CD4-positive, alpha-beta memory T cell (primary cell): ENCODE results near the gene FBXW4. TPM values are rescaled to one million over a fixed set of nuclear protein-coding genes. Genes with fewer than 3 reads are reported as not detected.
A peak's percentile ranks its signal among the peaks of the same experiment; 100 is the strongest.

Source experiments
- CTCF ChIA-PET: fragments of 350-600 bp; sonication (Branson Sonifier 250); formaldehyde crosslinking; loops from one replicate; lab custom pipeline; 2021; ENCODE audit warnings: inconsistent platforms; ENCODE audit not compliant: partially characterized antibody; lab: Charles Lee
- POLR2A ChIA-PET: fragments of 350-600 bp; sonication (Branson Sonifier 250); formaldehyde crosslinking; loops from one replicate; lab custom pipeline; 2021; ENCODE audit not compliant: partially characterized antibody; lab: Charles Lee
- DNase-seq, 5 donors: peaks; one replicate each; pipeline versions ENCODE4 v3.0.0 to v3.0.0-alpha.2; 2020 to 2022; ENCODE audit warnings: mixed read lengths in 1 of 5
- H3K27ac ChIP-seq: one replicate; pipeline ENCODE4 v1.7.0; 2013; ENCODE audit warnings: low read depth, low read length
- H3K27me3 ChIP-seq: 2 replicates; pipeline ENCODE4 v1.7.0; 2013; ENCODE audit warnings: mild to moderate bottlenecking, low read length, moderate library complexity; ENCODE audit not compliant: insufficient read depth
- H3K36me3 ChIP-seq: 2 replicates; pipeline ENCODE4 v1.7.0; 2013; ENCODE audit warnings: mild to moderate bottlenecking, low read length, moderate library complexity; ENCODE audit not compliant: insufficient read depth
- H3K4me1 ChIP-seq: 2 replicates; pipeline ENCODE4 v1.7.0; 2013; ENCODE audit warnings: mild to moderate bottlenecking, low read length, moderate library complexity; ENCODE audit not compliant: insufficient read depth
- H3K4me3 ChIP-seq, 2 donors: one replicate each; pipeline ENCODE4 v1.7.0; 2013; ENCODE audit warnings: low read length in 2 of 2, mild to moderate bottlenecking in 1 of 2
- H3K9me3 ChIP-seq, 2 donors: one replicate each; pipeline ENCODE4 v1.7.0; 2013; ENCODE audit warnings: low read length in 2 of 2, control low read depth in 1 of 2; ENCODE audit not compliant: control insufficient read depth in 1 of 2
- H3K27ac Mint-ChIP-seq, 7 donors: one replicate each; pipeline ENCODE4 v1.8.0; 2020 to 2021; ENCODE audit warnings: mixed read lengths in 7 of 7, mild to moderate bottlenecking in 6 of 7, inconsistent platforms in 3 of 7, moderate library complexity in 3 of 7
- H3K27me3 Mint-ChIP-seq, 2 donors: one replicate each; pipeline ENCODE4 v1.8.0; 2020 to 2021; ENCODE audit warnings: mixed read lengths in 2 of 2
- H3K36me3 Mint-ChIP-seq, 2 donors: one replicate each; pipeline ENCODE4 v1.8.0; 2020 to 2021; ENCODE audit warnings: mixed read lengths in 2 of 2, inconsistent platforms in 1 of 2, mild to moderate bottlenecking in 1 of 2
- H3K4me1 Mint-ChIP-seq, 4 donors: one replicate each; pipeline ENCODE4 v1.8.0; 2020 to 2021; ENCODE audit warnings: mixed read lengths in 4 of 4, mild to moderate bottlenecking in 1 of 4
- H3K4me3 Mint-ChIP-seq, 8 donors: one replicate each; pipeline ENCODE4 v1.8.0; 2020 to 2021; ENCODE audit warnings: mixed read lengths in 8 of 8, mild to moderate bottlenecking in 7 of 8, moderate library complexity in 6 of 8, inconsistent platforms in 3 of 8
- H3K9me3 Mint-ChIP-seq, 8 donors: one replicate each; pipeline ENCODE4 v1.8.0; 2020 to 2021; ENCODE audit warnings: mixed read lengths in 8 of 8, mild to moderate bottlenecking in 5 of 8, inconsistent platforms in 3 of 8, moderate library complexity in 1 of 8
- intact Hi-C: fragments of 100-400 bp; cut with micrococcal nuclease; formaldehyde crosslinking; loops from one replicate; pipeline ENCODE4 v1.15.1; 2023
- polyA plus RNA-seq, 2 donors: library from polyadenylated mRNA; unstranded; fragments of 300-500 nt; fragmentation: Illumina TruSeq; gene quantifications; one replicate each; pipeline ENCODE4 v1.2.3, GENCODE V29; 2021
- total RNA-seq, 2 experiments: library from RNA; stranded (reverse); gene quantifications; one replicate each; pipeline ENCODE4 v1.2.3, GENCODE V29; 2021

The FBXW4 gene
- total RNA-seq (10 to 100 TPM; 84.9 to 96.6 TPM), polyA plus RNA-seq (1 to 10 TPM; 5.1 to 8.5 TPM)

- H3K27ac Mint-ChIP-seq: peak within 1 kb of the TSS; percentile 97 to 99 (median 99)
- ChIA-PET POLR2A (interaction anchor here (0.8 to 2.4 kb wide), 8 partner anchors 8 to 124 kb away, joined by 3 to 12 read pairs (median 4); partner anchors contain the start of genes DPCD, OGA and POLL), CTCF (interaction anchor here (1.3 kb wide), 1 partner anchor 86 kb away, joined by 4 read pairs; no protein-coding TSS in a partner anchor)
- H3K27me3 Mint-ChIP-seq: no peaks in the 10 kb centered on the region
- H3K36me3 Mint-ChIP-seq: peaks cover 0 to 18% of the 10 kb centered on the region in 2 donors
- no peaks in the 10 kb centered on the region for H3K9me3 ChIP-seq
- peak; percentile 68 to 77 (median 76) for DNase-seq
- intact Hi-C loops: loop anchor here (2.0 kb wide), 1 partner anchor 86 kb away; no protein-coding TSS in a partner anchor
- H3K27ac ChIP-seq: peak within 1 kb of the TSS; percentile 99
- H3K27me3 ChIP-seq: no peaks in the 10 kb centered on the region
- no peaks in the 10 kb centered on the region for H3K36me3 ChIP-seq
- H3K4me3 Mint-ChIP-seq: peak within 1 kb of the TSS; percentile 93 to 99 (median 96)
- H3K4me3 ChIP-seq: peak within 1 kb of the TSS; percentile 86 to 87
- H3K9me3 Mint-ChIP-seq: no peaks in the 10 kb centered on the region
- peaks cover 27 to 52% (median 36%) of the 10 kb centered on the region in 4 donors for H3K4me1 Mint-ChIP-seq
- H3K4me1 ChIP-seq: peaks cover 46% of the 10 kb centered on the region
Observed at GRCh38 chr10:101694674-101695403, at the start of gene FBXW4. FBXW4 (minus strand) TSS chr10:101695170; CDS start chr10:101695105, 65 bp downstream.

GRCh38 chr10:101744267-101744666 is 49.3 kb upstream of the FBXW4 start:
- no peak for DNase-seq
- H3K36me3 ChIP-seq: no peaks in the 10 kb centered on the region
- no peaks in the 10 kb centered on the region for H3K4me1 Mint-ChIP-seq
- CTCF ChIA-PET: no interaction called here
- H3K36me3 Mint-ChIP-seq: no peaks in the 10 kb centered on the region
- no peak overlapping the region for H3K27ac Mint-ChIP-seq
- H3K27me3 Mint-ChIP-seq: peaks cover 7 to 13% of the 10 kb centered on the region in 2 donors
- H3K27me3 ChIP-seq: no peaks in the 10 kb centered on the region
- H3K9me3 ChIP-seq: no peaks in the 10 kb centered on the region
- no peak overlapping the region for H3K4me3 ChIP-seq
- H3K4me1 ChIP-seq: no peaks in the 10 kb centered on the region
- POLR2A ChIA-PET: no interaction called here
- no peak overlapping the region for H3K27ac ChIP-seq
- H3K4me3 Mint-ChIP-seq: no peak overlapping the region
- intact Hi-C loops: no loop called here
- no peaks in the 10 kb centered on the region for H3K9me3 Mint-ChIP-seq

GRCh38 chr10:101741938-101742337 is 47.0 kb upstream of the FBXW4 start:
- POLR2A ChIA-PET: no interaction called here
- H3K9me3 ChIP-seq: no peaks in the 10 kb centered on the region
- H3K27me3 ChIP-seq: no peaks in the 10 kb centered on the region
- CTCF ChIA-PET: no interaction called here
- peaks cover 7 to 13% of the 10 kb centered on the region in 2 donors for H3K27me3 Mint-ChIP-seq
- no peaks in the 10 kb centered on the region for H3K36me3 ChIP-seq
- no peak overlapping the region for H3K27ac ChIP-seq
- H3K4me3 Mint-ChIP-seq: no peak overlapping the region
- no peak for DNase-seq
- H3K36me3 Mint-ChIP-seq: no peaks in the 10 kb centered on the region
- no peaks in the 10 kb centered on the region for H3K4me1 ChIP-seq
- H3K9me3 Mint-ChIP-seq: no peaks in the 10 kb centered on the region
- intact Hi-C loops: no loop called here
- no peak overlapping the region for H3K4me3 ChIP-seq
- H3K27ac Mint-ChIP-seq: no peak overlapping the region
- no peaks in the 10 kb centered on the region for H3K4me1 Mint-ChIP-seq

GRCh38 chr10:101736666-101737065 is 41.7 kb upstream of the FBXW4 start:
- ChIA-PET POLR2A (no interaction called here), CTCF (no interaction called here)
- intact Hi-C loops: no loop called here
- H3K27ac Mint-ChIP-seq: no peak overlapping the region
- no peak overlapping the region for H3K4me3 Mint-ChIP-seq
- Histone ChIP-seq H3K36me3 (no peaks in the 10 kb centered on the region), H3K4me1 (no peaks in the 10 kb centered on the region), H3K27ac (no peak overlapping the region), H3K9me3 (no peaks in the 10 kb centered on the region), H3K27me3 (no peaks in the 10 kb centered on the region), H3K4me3 (no peak overlapping the region)
- H3K4me1 Mint-ChIP-seq: no peaks in the 10 kb centered on the region
- H3K36me3 Mint-ChIP-seq: no peaks in the 10 kb centered on the region
- H3K27me3 Mint-ChIP-seq: peaks cover 13 to 14% of the 10 kb centered on the region in 2 donors
- DNase-seq: no peak
- H3K9me3 Mint-ChIP-seq: no peaks in the 10 kb centered on the region

- ChIA-PET POLR2A (no interaction called here), CTCF (no interaction called here)
- Mint-ChIP-seq H3K27me3 (peaks cover 6 to 19% of the 10 kb centered on the region in 2 donors), H3K4me3 (no peak overlapping the region), H3K9me3 (peaks cover 0 to 1% (median 0%) of the 10 kb centered on the region in 8 donors), H3K36me3 (no peaks in the 10 kb centered on the region), H3K4me1 (no peaks in the 10 kb centered on the region), H3K27ac (no peak overlapping the region)
- no peak overlapping the region for H3K4me3 ChIP-seq
- H3K9me3 ChIP-seq: no peaks in the 10 kb centered on the region
- H3K27ac ChIP-seq: no peak overlapping the region
- no peaks in the 10 kb centered on the region for H3K4me1 ChIP-seq
- intact Hi-C loops: no loop called here
- H3K36me3 ChIP-seq: no peaks in the 10 kb centered on the region
- H3K27me3 ChIP-seq: no peaks in the 10 kb centered on the region
- no peak for DNase-seq
Observed at GRCh38 chr10:101732096-101732495, 37.1 kb upstream of the FBXW4 start.

- peaks cover 0 to 21% of the 10 kb centered on the region in 2 donors for H3K27me3 Mint-ChIP-seq
- no peak overlapping the region for H3K4me3 Mint-ChIP-seq
- no peak for DNase-seq
- no peaks in the 10 kb centered on the region for H3K27me3 ChIP-seq
- H3K27ac Mint-ChIP-seq: no peak overlapping the region
- ChIA-PET CTCF (interaction anchor here (0.6 kb wide), 1 partner anchor 1094 kb away, joined by 3 read pairs; no protein-coding TSS in a partner anchor), POLR2A (no interaction called here)
- no peak overlapping the region for H3K27ac ChIP-seq
- no peaks in the 10 kb centered on the region for H3K4me1 Mint-ChIP-seq
- H3K36me3 ChIP-seq: no peaks in the 10 kb centered on the region
- H3K9me3 ChIP-seq: no peaks in the 10 kb centered on the region
- H3K4me3 ChIP-seq: no peak overlapping the region
- H3K36me3 Mint-ChIP-seq: no peaks in the 10 kb centered on the region
- H3K9me3 Mint-ChIP-seq: peaks cover 0 to 1% (median 0%) of the 10 kb centered on the region in 8 donors
- intact Hi-C loops: no loop called here
- H3K4me1 ChIP-seq: no peaks in the 10 kb centered on the region
Observed at GRCh38 chr10:101726115-101726387, 31.1 kb upstream of the FBXW4 start.

GRCh38 chr10:101725296-101726114 is 30.5 kb upstream of the FBXW4 start:
- Mint-ChIP-seq H3K9me3 (peaks cover 0 to 1% (median 0%) of the 10 kb centered on the region in 8 donors), H3K4me1 (no peaks in the 10 kb centered on the region), H3K27me3 (peaks cover 0 to 21% of the 10 kb centered on the region in 2 donors), H3K4me3 (no peak overlapping the region), H3K27ac (no peak overlapping the region), H3K36me3 (no peaks in the 10 kb centered on the region)
- no peak overlapping the region for H3K4me3 ChIP-seq
- no peak for DNase-seq
- no peaks in the 10 kb centered on the region for H3K4me1 ChIP-seq
- intact Hi-C loops: no loop called here
- POLR2A ChIA-PET: no interaction called here
- H3K27me3 ChIP-seq: no peaks in the 10 kb centered on the region
- H3K9me3 ChIP-seq: no peaks in the 10 kb centered on the region
- no peak overlapping the region for H3K27ac ChIP-seq
- no peaks in the 10 kb centered on the region for H3K36me3 ChIP-seq
- CTCF ChIA-PET: interaction anchor here (0.6 kb wide), 1 partner anchor 1093 kb away, joined by 3 read pairs; no protein-coding TSS in a partner anchor
